ENCODE measurements around the gene SPTBN2. TPM values are rescaled to one million over a fixed set of nuclear protein-coding genes. Genes with fewer than 3 reads are reported as not detected.

Gene SPTBN2
- total RNA-seq, 1 donor: under 0.01 TPM

- TF ChIP-seq CTCF (IDR thresholded peaks at IDR 0.05; ENCODE audit: insufficient read depth, low read depth, low read length): no peak
- peak; percentile 19 for DNase-seq (ENCODE audit: low read depth)
- H3K4me3 ChIP-seq (ENCODE audit: low read depth, low read length): peak overlapping the region; percentile 81
These were observed 52.0 kb downstream of the SPTBN2 start for GRCh38 chr11:66676931-66677598.

GRCh38 chr11:66676282-66676919 lies 52.6 kb downstream of the SPTBN2 start:
- peak overlapping the region; percentile 81 for H3K4me3 ChIP-seq (ENCODE audit: low read depth, low read length)
- no peak for TF ChIP-seq CTCF (IDR thresholded peaks at IDR 0.05; ENCODE audit: insufficient read depth, low read depth, low read length)
- DNase-seq (ENCODE audit: low read depth): no peak

GRCh38 chr11:66674964-66675602 lies 53.9 kb downstream of the SPTBN2 start:
- no peak for DNase-seq (ENCODE audit: low read depth)
- no peak for TF ChIP-seq CTCF (IDR thresholded peaks at IDR 0.05; ENCODE audit: insufficient read depth, low read depth, low read length)
- no peak overlapping the region for H3K4me3 ChIP-seq (ENCODE audit: low read depth, low read length)

- DNase-seq (ENCODE audit: low read depth): no peak
- H3K4me3 ChIP-seq (ENCODE audit: low read depth, low read length): no peak overlapping the region
- TF ChIP-seq CTCF (IDR thresholded peaks at IDR 0.05; ENCODE audit: insufficient read depth, low read depth, low read length): no peak
These were observed 58.2 kb downstream of the SPTBN2 start for GRCh38 chr11:66670816-66671215.

GRCh38 chr11:66665369-66665768 lies 63.6 kb downstream of the SPTBN2 start:
- no peak for TF ChIP-seq CTCF (IDR thresholded peaks at IDR 0.05; ENCODE audit: insufficient read depth, low read depth, low read length)
- H3K4me3 ChIP-seq (ENCODE audit: low read depth, low read length): no peak overlapping the region
- no peak for DNase-seq (ENCODE audit: low read depth)

- no peak for TF ChIP-seq CTCF (IDR thresholded peaks at IDR 0.05; ENCODE audit: insufficient read depth, low read depth, low read length)
- no peak for DNase-seq (ENCODE audit: low read depth)
- H3K4me3 ChIP-seq (ENCODE audit: low read depth, low read length): no peak overlapping the region
These were observed 65.2 kb downstream of the SPTBN2 start for GRCh38 chr11:66663741-66664296.
